ENCODE data around the gene GABRR3.

- TF ChIP-seq POLR2A (IDR thresholded peaks at IDR 0.05), result no peak
- TF ChIP-seq, protein P1, sequence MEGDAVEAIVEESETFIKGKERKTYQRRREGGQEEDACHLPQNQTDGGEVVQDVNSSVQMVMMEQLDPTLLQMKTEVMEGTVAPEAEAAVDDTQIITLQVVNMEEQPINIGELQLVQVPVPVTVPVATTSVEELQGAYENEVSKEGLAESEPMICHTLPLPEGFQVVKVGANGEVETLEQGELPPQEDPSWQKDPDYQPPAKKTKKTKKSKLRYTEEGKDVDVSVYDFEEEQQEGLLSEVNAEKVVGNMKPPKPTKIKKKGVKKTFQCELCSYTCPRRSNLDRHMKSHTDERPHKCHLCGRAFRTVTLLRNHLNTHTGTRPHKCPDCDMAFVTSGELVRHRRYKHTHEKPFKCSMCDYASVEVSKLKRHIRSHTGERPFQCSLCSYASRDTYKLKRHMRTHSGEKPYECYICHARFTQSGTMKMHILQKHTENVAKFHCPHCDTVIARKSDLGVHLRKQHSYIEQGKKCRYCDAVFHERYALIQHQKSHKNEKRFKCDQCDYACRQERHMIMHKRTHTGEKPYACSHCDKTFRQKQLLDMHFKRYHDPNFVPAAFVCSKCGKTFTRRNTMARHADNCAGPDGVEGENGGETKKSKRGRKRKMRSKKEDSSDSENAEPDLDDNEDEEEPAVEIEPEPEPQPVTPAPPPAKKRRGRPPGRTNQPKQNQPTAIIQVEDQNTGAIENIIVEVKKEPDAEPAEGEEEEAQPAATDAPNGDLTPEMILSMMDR (IDR thresholded peaks at IDR 0.05 in 8 of 11, conservative IDR thresholded peaks at IDR 0.05 in 3 of 11), result no peak
Measured at GRCh38 chr3:97970956-97971620, 64.0 kb downstream of the GABRR3 start.

All from spleen (tissue), 7 donors.